Panc1 (cell line): ENCODE measurements around the gene ZDHHC23.

Experiments
- CTCF ChIP-seq: fragments of 450-650 bp; IDR thresholded peaks from 2 replicates; pipeline ENCODE4 v1.5.1; 2017; ENCODE audit warnings: mild to moderate bottlenecking
- TCF7L2 ChIP-seq: IDR thresholded peaks from 2 replicates; pipeline ENCODE4 v1.6.1; 2011; ENCODE audit warnings: mild to moderate bottlenecking, low read depth, low read length, inconsistent platforms

GRCh38 chr3:113948015-113948917 is 453 bp downstream of the ZDHHC23 start:
- TF ChIP-seq TCF7L2: no peak
- no peak for TF ChIP-seq CTCF
